Hindlimb muscle (tissue), 1 donor: ENCODE data around the gene UBE2D2. TPM values are rescaled to one million over a fixed set of nuclear protein-coding genes. Genes with fewer than 3 reads are reported as not detected.

Experiments used
- DNase-seq: peaks from one replicate; pipeline ENCODE4 v3.0.0-alpha.2; 2013
- polyA plus RNA-seq: library from polyadenylated mRNA; unstranded; fragments of 120-200 nt; gene quantifications from one replicate; pipeline ENCODE4 v1.2.1, GENCODE V29; 2013; ENCODE audit not compliant: insufficient read length

UBE2D2 gene
- polyA plus RNA-seq, 1 donor = 112 TPM

DNA sequence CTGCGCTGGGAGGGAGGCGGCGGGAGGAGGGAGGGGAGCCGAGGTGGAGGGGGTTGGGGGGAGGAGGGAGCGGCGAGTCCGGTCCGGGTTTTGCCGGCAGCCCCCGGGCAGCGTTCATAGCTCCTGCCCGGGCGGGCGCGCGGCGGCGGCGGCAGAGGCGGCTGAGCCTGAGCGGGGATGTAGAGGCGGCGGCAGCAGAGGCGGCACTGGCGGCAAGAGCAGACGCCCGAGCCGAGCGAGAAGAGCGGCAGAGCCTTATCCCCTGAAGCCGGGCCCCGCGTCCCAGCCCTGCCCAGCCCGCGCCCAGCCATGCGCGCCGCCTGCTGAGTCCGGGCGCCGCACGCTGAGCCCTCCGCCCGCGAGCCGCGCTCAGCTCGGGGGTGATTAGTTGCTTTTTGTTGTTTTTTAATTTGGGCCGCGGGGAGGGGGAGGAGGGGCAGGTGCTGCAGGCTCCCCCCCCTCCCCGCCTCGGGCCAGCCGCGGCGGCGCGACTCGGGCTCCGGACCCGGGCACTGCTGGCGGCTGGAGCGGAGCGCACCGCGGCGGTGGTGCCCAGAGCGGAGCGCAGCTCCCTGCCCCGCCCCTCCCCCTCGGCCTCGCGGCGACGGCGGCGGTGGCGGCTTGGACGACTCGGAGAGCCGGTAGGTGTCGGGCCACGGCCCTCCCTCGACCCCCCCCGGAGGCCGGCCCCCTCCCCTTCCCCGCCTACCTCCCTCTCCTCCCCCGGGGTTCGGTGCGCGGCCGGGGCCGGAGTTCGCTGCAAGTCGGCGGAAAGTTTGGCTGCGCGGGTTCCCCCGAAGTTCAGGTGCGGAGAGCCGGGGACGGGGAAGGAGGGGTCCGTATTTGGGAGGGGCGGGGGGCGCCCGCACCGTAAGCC lies 87.3 kb downstream of the UBE2D2 start, which contains the start of gene CXXC5:
Gene CXXC5, plus strand, starts transcription at position 145 of the 877 bp plus-strand sequence. CDS start 32,175 bp downstream, outside the sequence.
- DNase-seq = peak; percentile 88

GRCh38 chr5:139649082-139649991 lies 88.2 kb downstream of the UBE2D2 start:
- no peak for DNase-seq

DNA sequence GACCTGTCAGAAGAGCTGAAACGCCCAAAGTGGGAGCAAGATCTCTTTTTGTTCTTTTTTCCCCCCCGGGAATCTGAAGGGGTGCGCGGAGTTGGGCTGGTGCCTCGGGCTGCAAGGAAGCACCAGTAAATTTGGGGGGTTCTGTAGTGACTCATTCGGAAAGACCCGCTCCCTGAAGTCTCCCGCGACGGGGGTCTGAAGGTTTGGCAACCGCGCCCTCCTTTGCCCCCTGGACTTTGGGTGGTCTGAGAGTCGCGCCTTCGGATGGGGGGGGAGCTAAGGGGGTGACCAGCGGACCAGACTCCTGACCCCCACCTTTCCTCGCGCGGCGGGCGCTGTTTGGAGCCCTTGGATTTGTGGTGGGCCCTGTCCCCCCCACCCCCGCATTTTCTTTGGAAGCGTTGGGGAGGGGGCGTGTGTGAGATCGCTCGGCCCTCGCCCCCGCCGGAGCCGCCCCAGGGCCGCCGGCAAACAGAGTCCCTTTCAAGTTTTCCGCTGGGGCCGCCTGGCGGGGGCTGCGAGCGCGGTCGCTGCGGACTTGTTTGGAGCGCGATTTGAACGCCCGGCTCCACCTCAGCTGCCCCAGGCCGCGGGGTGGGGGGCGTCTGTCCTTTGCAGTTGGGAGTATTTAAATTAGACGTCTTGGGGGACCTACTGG lies 89.0 kb downstream of the UBE2D2 start:
- DNase-seq = no peak

GRCh38 chr5:139650689-139651042 lies 89.5 kb downstream of the UBE2D2 start:
- no peak for DNase-seq

DNA sequence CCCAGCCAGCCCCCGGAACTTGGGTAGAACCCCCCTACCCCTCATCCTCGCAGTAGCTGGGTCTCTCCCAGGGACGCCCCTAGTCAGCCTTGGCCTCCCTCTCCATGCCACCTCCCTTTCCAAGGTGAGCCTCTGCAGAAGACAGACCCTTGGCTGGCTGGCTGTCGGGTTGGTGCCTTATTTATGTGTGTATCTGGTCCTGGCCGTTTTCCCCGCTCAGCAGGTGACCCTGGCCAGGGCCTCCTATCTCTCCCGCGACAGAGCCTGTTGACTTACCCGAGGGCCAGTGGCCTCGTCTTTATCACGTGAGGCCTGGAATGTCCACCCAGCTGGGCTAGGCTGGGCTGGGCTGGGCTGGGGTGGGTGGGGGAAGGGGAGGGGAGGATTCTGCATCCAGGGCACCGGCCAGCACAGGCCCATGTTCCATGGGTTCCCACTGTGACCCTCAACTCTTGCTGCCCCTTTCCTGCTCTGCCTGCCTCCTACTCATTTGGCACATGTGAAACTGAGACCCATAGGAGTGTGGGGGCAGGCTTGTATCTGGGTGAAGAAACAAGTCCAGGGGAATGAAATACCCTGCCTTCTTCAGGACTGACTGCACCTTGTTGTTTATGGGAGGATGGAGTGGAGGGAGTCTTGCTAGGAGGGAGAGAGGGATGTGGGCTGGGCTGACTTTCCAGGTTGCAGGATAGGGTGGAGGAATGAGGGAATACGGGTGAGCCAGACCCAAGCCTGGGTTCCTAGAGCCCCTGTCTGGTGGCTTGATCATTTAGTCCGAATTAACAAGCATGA lies 90.1 kb downstream of the UBE2D2 start:
- no peak for DNase-seq

DNA sequence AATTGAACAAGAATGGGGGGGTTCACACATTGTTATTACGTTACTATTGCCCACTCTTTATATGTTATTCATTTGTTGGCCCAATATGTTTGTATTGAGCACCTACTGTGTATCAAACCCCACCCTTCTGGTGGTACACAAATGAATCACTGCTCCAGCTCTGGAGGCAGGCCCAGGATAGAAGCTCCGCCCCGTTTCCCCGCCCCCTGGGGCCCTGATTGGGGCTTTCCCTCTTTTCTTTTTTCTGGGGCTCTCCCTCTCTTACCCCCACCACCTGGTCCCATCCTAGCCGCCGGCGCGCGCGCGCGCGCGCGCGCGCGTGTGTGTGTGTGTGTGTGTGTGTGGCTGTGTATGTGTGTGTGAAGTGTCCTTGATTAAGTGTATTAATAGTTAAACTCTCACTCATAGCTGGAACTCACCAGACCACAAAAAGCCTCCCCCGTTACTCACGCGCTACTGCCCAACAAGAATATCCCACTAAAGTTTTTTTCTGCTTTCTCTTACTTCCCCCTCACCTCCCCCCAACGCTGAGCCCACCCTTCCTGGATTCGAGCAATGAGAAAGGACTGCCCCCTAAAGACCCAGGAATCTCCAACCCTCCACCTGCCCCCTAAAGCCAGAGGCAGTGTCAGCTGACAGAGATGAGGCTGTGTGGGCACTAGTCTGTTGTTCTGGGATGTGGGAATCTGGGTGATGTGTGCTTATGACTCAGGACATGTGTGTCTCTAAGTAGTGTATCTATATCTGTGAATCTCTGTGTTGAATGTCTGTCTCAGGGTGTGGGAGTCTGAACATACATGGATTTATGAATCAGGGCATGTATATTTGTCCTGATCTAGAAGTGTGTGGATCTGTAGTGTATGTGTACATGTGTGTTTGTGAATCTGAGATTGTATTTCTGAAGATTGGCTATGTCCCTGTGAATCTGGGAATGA lies 91.0 kb downstream of the UBE2D2 start:
- DNase-seq = no peak

DNA sequence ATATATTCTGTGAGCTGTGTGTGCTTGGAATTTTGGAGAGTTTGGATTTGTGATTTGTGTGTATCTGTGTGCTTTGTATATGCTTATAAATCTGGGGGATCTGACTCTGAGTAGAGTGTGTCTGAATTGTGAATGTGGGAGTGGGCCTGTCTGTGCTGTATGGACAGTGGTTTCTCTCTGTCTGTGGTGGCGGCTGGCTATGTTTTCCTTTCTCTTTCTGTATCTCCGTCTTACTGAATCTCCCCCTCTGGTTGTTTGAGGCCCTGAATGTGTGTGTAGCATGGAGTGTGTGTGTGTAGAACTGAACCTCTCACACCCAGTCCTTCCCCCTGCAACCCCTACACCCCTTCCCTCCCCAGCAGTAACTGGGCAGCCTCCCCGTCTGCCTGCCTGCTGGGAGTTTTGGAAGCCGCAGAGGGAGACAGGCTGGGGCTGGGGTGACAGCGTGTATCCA lies 91.7 kb downstream of the UBE2D2 start:
- no peak for DNase-seq

- no peak for DNase-seq
Observed at GRCh38 chr5:139653616-139654015, 92.5 kb downstream of the UBE2D2 start.

- no peak for DNase-seq
Observed at GRCh38 chr5:139654464-139654863, 93.3 kb downstream of the UBE2D2 start.

DNA sequence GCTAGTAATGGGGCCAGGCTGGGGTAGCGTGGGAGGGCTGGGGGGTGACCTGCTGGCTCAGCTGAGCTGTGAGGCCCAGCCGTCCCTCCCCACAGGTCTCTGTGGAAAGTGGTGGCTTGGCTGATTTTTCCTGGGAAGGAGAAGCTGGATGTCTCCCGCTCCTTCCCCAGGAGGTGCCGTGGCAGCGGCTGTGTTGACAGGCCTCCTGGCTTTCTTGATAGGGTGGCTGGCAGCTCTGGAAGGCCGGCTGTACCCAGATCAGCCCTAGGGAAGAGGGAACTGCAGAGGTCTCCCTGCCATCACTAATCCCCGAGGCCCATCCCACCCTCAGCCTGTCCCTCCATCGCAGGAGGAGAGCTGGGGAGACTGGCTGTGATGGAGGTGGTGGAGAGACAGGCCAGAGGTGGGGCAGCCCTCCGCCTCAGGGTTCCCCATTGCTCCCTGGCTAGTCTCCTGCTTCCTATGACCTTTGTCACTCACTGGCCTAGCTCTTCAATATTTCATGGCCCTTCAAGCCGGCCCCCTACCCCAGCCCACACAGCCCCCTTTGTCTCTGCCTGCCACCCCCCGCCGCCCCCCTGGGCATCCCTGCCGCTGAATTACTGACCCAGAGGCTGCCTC lies 93.8 kb downstream of the UBE2D2 start:
- DNase-seq = no peak

DNA sequence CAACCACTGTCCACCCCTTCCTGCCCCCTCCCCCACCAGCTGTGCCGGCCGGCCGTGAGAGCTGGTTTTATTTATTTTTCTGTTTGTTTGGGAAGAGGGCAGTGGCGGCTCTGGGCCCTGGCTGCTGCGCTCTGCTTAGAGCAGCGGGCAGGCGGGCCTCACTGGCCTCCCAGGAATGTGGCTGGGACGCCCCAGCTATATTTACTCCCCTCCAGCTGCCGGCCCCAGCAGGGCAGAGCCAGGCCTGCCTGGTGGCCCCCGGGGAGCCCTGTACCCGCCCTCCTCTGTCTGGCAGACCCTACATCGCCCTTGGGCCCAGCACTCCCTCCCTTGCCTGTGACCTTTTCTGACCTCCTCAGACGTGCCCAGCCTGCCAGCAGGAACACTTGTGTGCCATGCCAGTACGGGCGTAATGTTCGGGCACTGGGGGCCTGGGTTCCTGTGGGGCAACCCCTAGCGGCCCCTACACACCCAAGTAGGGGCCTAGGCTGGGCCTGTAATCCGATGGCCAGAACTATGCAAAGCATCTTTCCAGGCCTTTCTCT lies 94.7 kb downstream of the UBE2D2 start:
- DNase-seq = no peak

DNA sequence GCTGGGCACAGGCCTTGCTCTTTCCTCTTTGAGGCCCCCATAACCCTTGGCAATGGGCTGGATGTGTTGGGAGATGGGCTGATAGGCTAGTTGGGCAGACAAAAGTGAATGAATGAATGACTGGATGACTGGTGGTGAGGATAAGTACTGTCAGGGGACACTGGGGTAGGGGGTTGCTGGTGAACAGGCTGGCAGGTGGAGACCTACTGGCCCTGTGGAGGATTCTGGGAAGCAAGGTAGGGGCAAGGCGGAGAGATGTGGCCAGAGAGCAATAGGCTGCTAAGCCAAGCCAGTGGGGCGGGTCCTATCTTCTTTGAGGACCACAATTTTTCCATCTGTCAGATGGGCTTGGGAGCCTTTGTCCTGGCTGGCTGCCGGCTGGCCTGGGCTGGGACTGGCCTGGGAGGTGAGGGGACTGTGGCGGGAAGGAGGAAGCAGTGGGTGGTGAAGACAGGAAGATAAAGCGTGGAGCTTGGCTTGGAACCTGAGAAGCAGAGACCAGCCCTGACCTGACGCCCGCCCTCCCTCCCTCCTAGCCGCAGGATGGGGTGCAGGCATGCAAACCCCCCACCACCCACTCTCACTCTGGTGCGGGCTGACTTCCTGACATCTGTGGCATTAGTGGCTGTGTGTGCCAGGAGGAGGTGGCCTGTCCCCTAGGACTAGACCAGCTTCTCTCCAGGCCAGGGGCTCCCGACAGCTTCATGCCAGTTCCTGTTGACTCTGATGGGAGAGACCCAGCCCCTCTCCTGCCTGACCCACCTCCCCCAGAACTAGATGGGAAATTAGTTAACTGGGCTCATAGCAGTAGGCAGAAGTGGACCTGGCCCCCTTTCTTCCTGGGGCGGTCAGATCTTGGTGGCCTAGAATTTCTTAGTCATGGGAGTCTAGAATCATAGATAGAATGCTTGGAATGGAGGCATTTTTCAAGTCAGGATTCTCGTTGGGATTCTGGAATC lies 96.5 kb downstream of the UBE2D2 start:
- DNase-seq = no peak

DNA sequence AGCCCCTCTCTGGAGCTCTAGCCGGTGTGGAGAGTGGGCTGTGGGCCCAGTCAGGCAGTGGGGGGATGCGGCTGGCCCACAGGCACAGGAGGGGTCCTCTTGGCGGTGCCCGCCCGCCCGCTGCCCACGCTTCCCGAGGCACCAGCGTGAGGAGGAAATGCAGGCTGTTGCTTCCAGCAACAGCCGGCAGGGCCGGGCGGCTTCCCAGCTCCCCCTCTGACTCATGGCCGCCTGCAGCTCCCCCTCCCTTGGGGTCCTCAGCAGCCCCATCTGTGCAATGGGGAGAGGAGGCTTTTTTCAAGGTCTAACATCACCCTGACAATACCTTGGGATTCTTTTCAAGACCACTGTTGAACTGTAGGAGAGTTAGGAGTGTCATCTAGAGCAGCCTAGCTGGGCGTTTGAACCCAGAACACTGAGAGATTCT lies 97.4 kb downstream of the UBE2D2 start:
- no peak for DNase-seq

- DNase-seq = no peak
Observed at GRCh38 chr5:139658928-139659667, 98.0 kb downstream of the UBE2D2 start.

GRCh38 chr5:139659695-139660101 lies 98.6 kb downstream of the UBE2D2 start:
- DNase-seq = no peak

GRCh38 chr5:139660105-139660922 lies 99.2 kb downstream of the UBE2D2 start:
- no peak for DNase-seq
